HL-60 (cell line): Measurements from ENCODE around the gene PRR5.

Experiments
- DNase-seq, 2 experiments: peaks; one replicate each; pipeline ENCODE4 v3.0.0-alpha.2; 2010 to 2020; ENCODE audit warnings: low read depth in 1 of 2, low spot score in 1 of 2
- H3K27ac ChIP-seq: fragments of 250-450 bp; sonication (Bioruptor Pico); replicated peaks from 2 replicates; pipeline ENCODE4 v1.5.1; 2020; ENCODE audit warnings: mild to moderate bottlenecking, moderate library complexity
- H3K27me3 ChIP-seq: fragments of 250-450 bp; sonication (Bioruptor Pico); 2 replicates; pipeline ENCODE4 v1.5.1; 2021; ENCODE audit warnings: mild to moderate bottlenecking, moderate library complexity; ENCODE audit not compliant: insufficient read depth, poor library complexity, severe bottlenecking
- H3K4me3 ChIP-seq: replicated peaks from 2 replicates; pipeline ENCODE4 v1.5.1; 2011; ENCODE audit warnings: mild to moderate bottlenecking, control low read depth, low read length; ENCODE audit not compliant: insufficient read depth
- CTCF ChIP-seq: IDR thresholded peaks from one replicate; pipeline ENCODE4 v1.5.1; 2011; ENCODE audit warnings: low read length, control low read depth, inconsistent platforms; ENCODE audit not compliant: insufficient read depth
- GABPA ChIP-seq: IDR thresholded peaks from 2 replicates; pipeline ENCODE4 v1.6.1; 2012; ENCODE audit warnings: low read depth
- POLR2AphosphoS5 ChIP-seq: IDR thresholded peaks from 2 replicates; pipeline ENCODE4 v1.6.1; 2012; ENCODE audit warnings: low read depth
- REST ChIP-seq: IDR thresholded peaks from 2 replicates; pipeline ENCODE4 v1.6.1; 2012; ENCODE audit warnings: low read depth; ENCODE audit not compliant: insufficient replicate concordance
- SPI1 ChIP-seq: IDR thresholded peaks from 2 replicates; pipeline ENCODE4 v1.6.1; 2012; ENCODE audit warnings: low read depth, mild to moderate bottlenecking, borderline replicate concordance

The PRR5 gene

GRCh38 chr22:44780876-44781449 is 79.0 kb downstream of the PRR5 start:
- Histone ChIP-seq H3K27me3 (no peaks in the 10 kb centered on the region), H3K4me3 (no peak overlapping the region), H3K27ac (no peak overlapping the region)
- no peak for TF ChIP-seq CTCF
- no peak for TF ChIP-seq REST
- no peak for TF ChIP-seq POLR2AphosphoS5
- TF ChIP-seq GABPA = no peak
- no peak for TF ChIP-seq SPI1
- no peak for DNase-seq

- TF ChIP-seq SPI1 (no peak), POLR2AphosphoS5 (no peak), REST (no peak), GABPA (no peak), CTCF (no peak)
- DNase-seq = no peak
- H3K27me3 ChIP-seq = no peaks in the 10 kb centered on the region
Measured at GRCh38 chr22:44782363-44782963, 80.5 kb downstream of the PRR5 start.

GRCh38 chr22:44783091-44783490 is 81.1 kb downstream of the PRR5 start:
- TF ChIP-seq GABPA (no peak), SPI1 (no peak), REST (no peak), CTCF (no peak)
- Histone ChIP-seq H3K27me3 (no peaks in the 10 kb centered on the region), H3K4me3 (no peak overlapping the region), H3K27ac (no peak overlapping the region)
- no peak for DNase-seq

More at GRCh38 chr22:44782363-44782963, 80.5 kb downstream of the PRR5 start:
- H3K4me3 ChIP-seq = no peak overlapping the region
- no peak overlapping the region for H3K27ac ChIP-seq
